Measurements from ENCODE around the gene CCDC107.

Gene CCDC107

DNA sequence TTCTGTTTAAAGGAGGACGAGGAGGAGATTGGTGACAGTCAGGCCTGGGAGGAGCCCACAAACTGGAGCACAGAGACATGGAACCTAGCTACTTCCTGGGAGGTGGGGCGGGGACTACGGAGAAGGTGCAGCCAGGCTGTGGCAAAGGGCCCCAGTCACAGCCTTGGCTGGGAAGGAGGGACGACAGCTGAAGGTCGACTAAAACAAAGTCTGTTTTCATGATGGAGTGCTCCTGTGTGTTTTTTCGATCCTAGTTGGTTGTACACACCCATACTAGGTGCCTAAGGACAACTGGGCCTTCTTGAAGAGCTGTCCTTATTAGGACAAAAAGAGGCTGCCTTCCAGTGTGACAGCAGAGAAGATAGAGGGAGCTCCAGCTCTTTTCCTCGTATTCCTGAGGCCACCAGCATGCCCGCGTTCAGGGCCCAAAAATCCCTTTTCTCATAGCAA, 2.9 kb downstream of the CCDC107 start:
- no peak for DNase-seq (ENCODE audit: low read depth)

- no peak for DNase-seq (ENCODE audit: low read depth)
These were observed 3.8 kb downstream of the CCDC107 start for GRCh38 chr9:35661756-35662350.

DNA sequence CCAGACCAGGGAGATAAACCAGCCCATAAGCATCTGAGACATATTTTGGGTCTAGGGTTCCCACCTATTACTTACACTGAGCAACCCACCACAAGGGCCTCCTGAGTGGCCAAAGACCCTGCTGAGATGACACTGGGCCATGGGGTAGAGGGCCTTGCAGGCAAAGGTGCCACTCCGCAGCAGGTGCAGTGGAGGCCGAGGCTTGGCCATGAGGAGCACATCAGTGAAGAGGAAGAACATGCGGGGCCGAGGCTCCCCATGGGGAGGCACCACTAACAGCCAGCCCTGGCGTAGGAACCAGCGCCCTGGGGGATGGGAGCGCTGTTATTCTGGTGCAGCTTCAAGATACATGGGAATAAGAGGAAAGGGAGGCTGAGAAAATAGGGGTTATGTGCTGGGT, 4.3 kb downstream of the CCDC107 start:
- no peak for DNase-seq (ENCODE audit: low read depth)

DNA sequence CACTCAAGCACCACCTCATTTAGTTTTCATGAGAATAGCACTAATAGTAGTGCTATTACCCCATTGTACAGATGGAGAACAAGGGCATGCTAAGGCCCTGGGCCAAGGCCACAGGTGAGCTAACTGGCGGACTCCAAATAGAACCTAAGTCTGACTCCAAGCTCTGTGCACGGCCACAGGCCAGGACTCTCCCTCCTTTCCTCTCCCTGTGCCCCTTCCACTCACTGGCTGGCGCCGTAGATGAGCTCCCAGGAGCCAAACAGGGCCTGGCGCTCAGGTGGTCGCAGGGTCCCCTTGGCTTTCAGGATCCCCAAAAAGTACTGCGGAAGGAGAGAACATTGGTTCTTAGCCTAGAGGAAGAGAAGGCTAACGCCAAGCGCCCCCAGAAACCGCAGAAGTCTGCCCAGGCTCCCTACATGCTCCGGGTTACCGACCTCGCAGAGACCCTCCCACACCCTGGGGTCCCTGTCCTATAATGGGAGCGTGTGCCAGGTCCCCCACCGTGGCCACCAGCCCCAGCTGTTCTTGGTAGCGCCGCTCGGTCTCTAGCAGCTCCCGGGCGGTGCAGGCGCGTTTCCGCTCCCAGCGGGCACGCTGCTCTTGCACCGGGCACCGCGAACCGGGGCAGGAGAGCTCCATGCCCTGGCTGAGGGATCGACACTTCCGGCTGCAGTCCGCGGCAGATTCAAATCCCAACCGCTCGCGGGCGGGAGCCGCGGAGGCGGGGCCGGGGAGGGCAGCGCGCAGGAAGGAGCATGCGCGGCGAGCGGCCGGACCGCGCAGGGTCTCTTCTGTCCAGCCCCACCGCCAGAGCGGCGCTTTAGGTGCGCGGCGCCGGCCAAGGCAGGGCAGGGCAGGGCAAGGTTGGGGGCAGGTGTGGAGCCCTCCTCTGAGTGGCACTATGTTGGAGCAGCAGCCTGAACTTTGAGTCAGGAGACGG, 6.7 kb downstream of the CCDC107 start, which contains the start of gene ARHGEF39:
Gene ARHGEF39 (minus strand): TSS at position 665 of the 940 bp plus-strand sequence. CDS start 26 bp downstream, at position 639.
- DNase-seq (ENCODE audit: low read depth) = peak; percentile 51

GRCh38 chr9:35665471-35665818, 7.4 kb downstream of the CCDC107 start:
- DNase-seq (ENCODE audit: low read depth) = no peak

DNA sequence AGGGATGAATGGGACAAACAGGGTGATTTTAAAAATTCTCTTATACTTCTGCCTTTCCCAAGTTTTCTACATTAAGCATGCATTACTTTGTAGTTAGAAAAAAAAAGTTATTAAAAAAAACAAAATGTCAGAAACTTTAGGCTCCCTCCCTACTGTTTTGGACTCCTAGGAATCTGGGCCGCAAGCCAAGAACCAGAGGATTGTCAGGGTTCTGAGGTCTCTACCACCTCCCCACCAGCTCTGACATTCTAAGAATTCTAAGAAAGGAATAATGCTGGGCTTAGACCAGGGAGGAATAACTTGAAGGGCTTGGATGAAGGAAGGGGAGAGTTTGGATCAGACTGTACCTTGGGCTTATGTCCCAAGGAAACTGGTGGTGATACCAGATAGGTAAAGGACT, 8.0 kb downstream of the CCDC107 start:
- DNase-seq (ENCODE audit: low read depth) = no peak

DNA sequence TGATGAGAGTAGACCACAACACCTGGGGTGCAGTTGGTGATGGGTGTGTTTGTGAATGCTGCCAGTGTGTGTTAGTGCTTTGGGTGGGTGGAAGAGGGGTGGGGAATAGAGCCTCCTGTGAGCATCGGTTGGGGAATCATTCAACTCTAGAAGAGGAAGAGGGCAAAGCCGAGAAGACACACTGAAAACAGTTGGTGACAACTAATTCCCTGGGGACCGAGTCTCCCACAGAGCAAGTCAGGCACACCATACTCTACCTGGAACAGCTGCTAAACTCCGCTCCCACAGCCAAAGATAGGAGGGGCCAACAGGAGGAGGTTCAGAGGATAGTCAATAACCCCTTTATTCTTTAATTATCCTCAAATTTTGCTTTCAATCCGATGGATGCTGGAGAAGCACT, 8.5 kb downstream of the CCDC107 start:
- no peak for DNase-seq (ENCODE audit: low read depth)

GRCh38 chr9:35667939-35668338, 9.8 kb downstream of the CCDC107 start:
- DNase-seq (ENCODE audit: low read depth) = no peak

DNA sequence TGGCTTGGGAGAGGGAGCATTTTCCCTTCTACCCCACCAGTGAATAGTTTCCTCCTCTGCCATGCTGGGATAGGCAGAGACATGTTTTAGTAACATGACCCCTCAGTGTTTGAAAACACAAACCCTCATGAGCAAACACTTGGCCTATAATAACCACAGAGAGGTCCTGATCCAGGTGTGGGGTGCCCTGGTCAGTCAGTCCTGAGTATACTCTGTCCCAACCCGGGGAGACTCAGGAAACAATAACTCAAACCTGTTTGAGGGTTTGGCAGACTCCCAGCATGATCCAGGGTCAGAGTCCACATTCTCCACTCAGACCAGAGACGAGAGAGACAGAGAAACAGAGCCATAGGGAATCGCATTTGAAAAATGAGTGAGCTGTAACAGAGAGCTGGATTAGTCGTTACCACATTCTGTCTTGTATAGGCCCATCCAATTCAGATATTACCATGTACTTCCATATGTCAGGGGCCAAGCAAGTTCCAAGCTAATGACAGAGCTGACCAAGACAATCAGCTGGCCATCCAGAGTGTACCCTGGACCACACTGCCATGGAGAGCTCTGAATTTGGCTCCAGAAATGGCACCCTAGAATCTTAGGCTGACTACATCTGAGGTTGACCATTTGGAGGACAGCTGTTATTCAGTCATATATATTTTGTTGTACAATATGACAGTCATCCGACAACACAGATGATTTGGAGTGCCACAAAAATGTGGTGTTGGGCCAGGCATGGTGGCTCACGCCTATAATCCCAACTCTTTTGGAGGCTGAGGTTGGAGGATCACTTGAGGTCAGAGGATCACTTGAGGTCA, 11.4 kb downstream of the CCDC107 start:
- no peak for DNase-seq (ENCODE audit: low read depth)

- DNase-seq (ENCODE audit: low read depth) = no peak
These were observed 15.3 kb downstream of the CCDC107 start, which contains the start of gene CA9 for GRCh38 chr9:35673132-35674024. Gene CA9 (plus strand): TSS chr9:35673928. CDS start chr9:35673960, 32 bp downstream.

DNA sequence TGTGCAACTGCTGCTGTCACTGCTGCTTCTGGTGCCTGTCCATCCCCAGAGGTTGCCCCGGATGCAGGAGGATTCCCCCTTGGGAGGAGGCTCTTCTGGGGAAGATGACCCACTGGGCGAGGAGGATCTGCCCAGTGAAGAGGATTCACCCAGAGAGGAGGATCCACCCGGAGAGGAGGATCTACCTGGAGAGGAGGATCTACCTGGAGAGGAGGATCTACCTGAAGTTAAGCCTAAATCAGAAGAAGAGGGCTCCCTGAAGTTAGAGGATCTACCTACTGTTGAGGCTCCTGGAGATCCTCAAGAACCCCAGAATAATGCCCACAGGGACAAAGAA, 15.9 kb downstream of the CCDC107 start:
- no peak for DNase-seq (ENCODE audit: low read depth)

DNA sequence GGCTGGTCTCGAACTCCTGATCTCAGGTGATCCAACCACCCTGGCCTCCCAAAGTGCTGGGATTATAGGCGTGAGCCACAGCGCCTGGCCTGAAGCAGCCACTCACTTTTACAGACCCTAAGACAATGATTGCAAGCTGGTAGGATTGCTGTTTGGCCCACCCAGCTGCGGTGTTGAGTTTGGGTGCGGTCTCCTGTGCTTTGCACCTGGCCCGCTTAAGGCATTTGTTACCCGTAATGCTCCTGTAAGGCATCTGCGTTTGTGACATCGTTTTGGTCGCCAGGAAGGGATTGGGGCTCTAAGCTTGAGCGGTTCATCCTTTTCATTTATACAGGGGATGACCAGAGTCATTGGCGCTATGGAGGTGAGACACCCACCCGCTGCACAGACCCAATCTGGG, 17.1 kb downstream of the CCDC107 start:
- no peak for DNase-seq (ENCODE audit: low read depth)

DNA sequence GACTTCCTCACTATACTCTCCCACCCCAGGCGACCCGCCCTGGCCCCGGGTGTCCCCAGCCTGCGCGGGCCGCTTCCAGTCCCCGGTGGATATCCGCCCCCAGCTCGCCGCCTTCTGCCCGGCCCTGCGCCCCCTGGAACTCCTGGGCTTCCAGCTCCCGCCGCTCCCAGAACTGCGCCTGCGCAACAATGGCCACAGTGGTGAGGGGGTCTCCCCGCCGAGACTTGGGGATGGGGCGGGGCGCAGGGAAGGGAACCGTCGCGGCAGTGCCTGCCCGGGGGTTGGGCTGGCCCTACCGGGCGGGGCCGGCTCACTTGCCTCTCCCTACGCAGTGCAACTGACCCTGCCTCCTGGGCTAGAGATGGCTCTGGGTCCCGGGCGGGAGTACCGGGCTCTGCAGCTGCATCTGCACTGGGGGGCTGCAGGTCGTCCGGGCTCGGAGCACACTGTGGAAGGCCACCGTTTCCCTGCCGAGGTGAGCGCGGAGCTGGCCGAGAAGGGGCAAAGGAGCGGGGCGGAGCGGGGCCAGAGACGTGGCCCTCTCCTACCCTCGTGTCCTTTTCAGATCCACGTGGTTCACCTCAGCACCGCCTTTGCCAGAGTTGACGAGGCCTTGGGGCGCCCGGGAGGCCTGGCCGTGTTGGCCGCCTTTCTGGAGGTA, 17.8 kb downstream of the CCDC107 start:
- DNase-seq (ENCODE audit: low read depth) = no peak

DNA sequence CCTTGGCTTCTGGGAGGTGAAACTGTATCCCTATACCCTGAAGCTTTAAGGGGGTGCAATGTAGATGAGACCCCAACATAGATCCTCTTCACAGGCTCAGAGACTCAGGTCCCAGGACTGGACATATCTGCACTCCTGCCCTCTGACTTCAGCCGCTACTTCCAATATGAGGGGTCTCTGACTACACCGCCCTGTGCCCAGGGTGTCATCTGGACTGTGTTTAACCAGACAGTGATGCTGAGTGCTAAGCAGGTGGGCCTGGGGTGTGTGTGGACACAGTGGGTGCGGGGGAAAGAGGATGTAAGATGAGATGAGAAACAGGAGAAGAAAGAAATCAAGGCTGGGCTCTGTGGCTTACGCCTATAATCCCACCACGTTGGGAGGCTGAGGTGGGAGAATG, 21.0 kb downstream of the CCDC107 start:
- no peak for DNase-seq (ENCODE audit: low read depth)

DNA sequence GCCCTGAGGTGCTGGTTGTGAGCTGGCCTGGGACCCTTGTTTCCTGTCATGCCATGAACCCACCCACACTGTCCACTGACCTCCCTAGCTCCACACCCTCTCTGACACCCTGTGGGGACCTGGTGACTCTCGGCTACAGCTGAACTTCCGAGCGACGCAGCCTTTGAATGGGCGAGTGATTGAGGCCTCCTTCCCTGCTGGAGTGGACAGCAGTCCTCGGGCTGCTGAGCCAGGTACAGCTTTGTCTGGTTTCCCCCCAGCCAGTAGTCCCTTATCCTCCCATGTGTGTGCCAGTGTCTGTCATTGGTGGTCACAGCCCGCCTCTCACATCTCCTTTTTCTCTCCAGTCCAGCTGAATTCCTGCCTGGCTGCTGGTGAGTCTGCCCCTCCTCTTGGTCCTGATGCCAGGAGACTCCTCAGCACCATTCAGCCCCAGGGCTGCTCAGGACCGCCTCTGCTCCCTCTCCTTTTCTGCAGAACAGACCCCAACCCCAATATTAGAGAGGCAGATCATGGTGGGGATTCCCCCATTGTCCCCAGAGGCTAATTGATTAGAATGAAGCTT, 21.8 kb downstream of the CCDC107 start:
- DNase-seq (ENCODE audit: low read depth) = no peak

DNA sequence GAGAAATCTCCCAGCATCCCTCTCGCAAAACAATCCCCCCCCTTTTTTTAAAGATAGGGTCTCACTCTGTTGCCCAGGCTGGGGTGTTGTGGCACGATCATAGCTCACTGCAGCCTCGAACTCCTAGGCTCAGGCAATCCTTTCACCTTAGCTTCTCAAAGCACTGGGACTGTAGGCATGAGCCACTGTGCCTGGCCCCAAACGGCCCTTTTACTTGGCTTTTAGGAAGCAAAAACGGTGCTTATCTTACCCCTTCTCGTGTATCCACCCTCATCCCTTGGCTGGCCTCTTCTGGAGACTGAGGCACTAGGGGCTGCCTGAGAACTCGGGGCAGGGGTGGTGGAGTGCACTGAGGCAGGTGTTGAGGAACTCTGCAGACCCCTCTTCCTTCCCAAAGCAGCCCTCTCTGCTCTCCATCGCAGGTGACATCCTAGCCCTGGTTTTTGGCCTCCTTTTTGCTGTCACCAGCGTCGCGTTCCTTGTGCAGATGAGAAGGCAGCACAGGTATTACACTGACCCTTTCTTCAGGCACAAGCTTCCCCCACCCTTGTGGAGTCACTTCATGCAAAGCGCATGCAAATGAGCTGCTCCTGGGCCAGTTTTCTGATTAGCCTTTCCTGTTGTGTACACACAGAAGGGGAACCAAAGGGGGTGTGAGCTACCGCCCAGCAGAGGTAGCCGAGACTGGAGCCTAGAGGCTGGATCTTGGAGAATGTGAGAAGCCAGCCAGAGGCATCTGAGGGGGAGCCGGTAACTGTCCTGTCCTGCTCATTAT, 22.4 kb downstream of the CCDC107 start:
- DNase-seq (ENCODE audit: low read depth) = no peak

- DNase-seq (ENCODE audit: low read depth) = no peak
These were observed 23.4 kb downstream of the CCDC107 start for GRCh38 chr9:35681341-35682002.

- no peak for DNase-seq (ENCODE audit: low read depth)
These were observed 24.0 kb downstream of the CCDC107 start for GRCh38 chr9:35682051-35682450.

Data from stimulated activated CD8-positive, alpha-beta memory T cell treated with anti-CD3 and anti-CD28 coated beads, Interleukin-12 subunit alpha, Interleukin-12 subunit beta, amount 100 ng/mL, for 4 hours (primary cell).